Measurements from ENCODE around the gene TNFAIP2. TPM values are rescaled to one million over a fixed set of nuclear protein-coding genes. Genes with fewer than 3 reads are reported as not detected.

Gene TNFAIP2
- total RNA-seq, 4 donors from 2014 or later = 28.6 to 37.2 (median 31.2) TPM

GRCh38 chr14:103101257-103101962 is 21.9 kb upstream of the TNFAIP2 start:
- no peak for DNase-seq
- no peak overlapping the region for H3K4me3 ChIP-seq (replicated peaks in 1 of 3)
- intact Hi-C loops (cut with DNase I) = loop anchor here (5.0 kb wide), 1 partner anchor 191 kb away; no protein-coding TSS in a partner anchor
- H3K27ac ChIP-seq = no peak overlapping the region
- peaks cover 0 to 30% of the 10 kb centered on the region in 2 donors for H3K4me1 ChIP-seq
- H3K9me3 ChIP-seq = no peaks in the 10 kb centered on the region
- peaks cover 9% of the 10 kb centered on the region for H3K27me3 ChIP-seq
- TF ChIP-seq POLR2A (IDR thresholded peaks at IDR 0.05) (no peak), CTCF (IDR thresholded peaks at IDR 0.05) (no peak)
- 92 to 94% methylated on average over 11 of the region's 11 CpGs for WGBS, 2 donors
- H3K36me3 ChIP-seq = no peaks in the 10 kb centered on the region

GRCh38 chr14:103101963-103102688 is 21.1 kb upstream of the TNFAIP2 start:
- Histone ChIP-seq H3K27ac (no peak overlapping the region), H3K4me1 (peaks cover 0 to 30% of the 10 kb centered on the region in 2 donors), H3K27me3 (peaks cover 9% of the 10 kb centered on the region), H3K9me3 (no peaks in the 10 kb centered on the region), H3K36me3 (no peaks in the 10 kb centered on the region), H3K4me3 (replicated peaks in 1 of 3) (no peak overlapping the region)
- intact Hi-C loops (cut with DNase I) = loop anchor here (5.0 kb wide), 1 partner anchor 190 kb away; no protein-coding TSS in a partner anchor
- no peak for DNase-seq
- TF ChIP-seq CTCF (IDR thresholded peaks at IDR 0.05) (no peak), POLR2A (IDR thresholded peaks at IDR 0.05) (no peak)
- WGBS, 2 donors = 64 to 70% methylated on average over 10 to 25 of the region's 85 CpGs

GRCh38 chr14:103102689-103103260 is 20.5 kb upstream of the TNFAIP2 start:
- H3K27ac ChIP-seq = no peak overlapping the region
- no peaks in the 10 kb centered on the region for H3K36me3 ChIP-seq
- intact Hi-C loops (cut with DNase I) = loop anchor here (5.0 kb wide), 1 partner anchor 190 kb away; no protein-coding TSS in a partner anchor
- 63 to 78% methylated on average over 8 to 12 of the region's 39 CpGs for whole genome bisulfite sequencing, 2 donors
- H3K4me1 ChIP-seq = peaks cover 0 to 30% of the 10 kb centered on the region in 2 donors
- TF ChIP-seq POLR2A (IDR thresholded peaks at IDR 0.05) (no peak), CTCF (IDR thresholded peaks at IDR 0.05) (no peak)
- DNase-seq = no peak
- H3K27me3 ChIP-seq = peaks cover 9% of the 10 kb centered on the region
- H3K4me3 ChIP-seq (replicated peaks in 1 of 3) = no peak overlapping the region
- H3K9me3 ChIP-seq = no peaks in the 10 kb centered on the region

- H3K9me3 ChIP-seq = no peaks in the 10 kb centered on the region
- H3K4me3 ChIP-seq (replicated peaks in 1 of 3) = no peak overlapping the region
- peaks cover 9% of the 10 kb centered on the region for H3K27me3 ChIP-seq
- H3K27ac ChIP-seq = no peak overlapping the region
- intact Hi-C loops (cut with DNase I) = loop anchor here (5.0 kb wide), 1 partner anchor 189 kb away; no protein-coding TSS in a partner anchor
- DNase-seq = no peak
- H3K4me1 ChIP-seq = peaks cover 0 to 30% of the 10 kb centered on the region in 2 donors
- no peaks in the 10 kb centered on the region for H3K36me3 ChIP-seq
- TF ChIP-seq CTCF (IDR thresholded peaks at IDR 0.05) (no peak), POLR2A (IDR thresholded peaks at IDR 0.05) (no peak)
- 11 to 24% methylated on average over 15 to 17 of the region's 68 CpGs for WGBS, 2 donors
Observed at GRCh38 chr14:103103461-103104388, 19.5 kb upstream of the TNFAIP2 start.

All from thyroid gland (tissue), 4 donors.